Loucy (cell line): Measurements from ENCODE around the gene CBLN3.
A peak's percentile ranks its signal among the peaks of the same experiment; 100 is the strongest.

Experiments
- H2AFZ ChIP-seq: fragments of 200-600 bp; sonication (generic); 2 replicates; pipeline ENCODE4 v1.6.0; 2016; ENCODE audit warnings: antibody characterized with exemption, mild to moderate bottlenecking, low read length, moderate library complexity
- H3F3A ChIP-seq: fragments of 200-600 bp; 2 replicates; pipeline ENCODE4 v1.6.0; 2016; ENCODE audit warnings: antibody characterized with exemption, low read depth, mild to moderate bottlenecking
- H3K27me3 ChIP-seq: fragments of 200-600 bp; sonication (generic); 2 replicates; pipeline ENCODE4 v1.6.1; 2014; ENCODE audit warnings: low read length, mild to moderate bottlenecking; ENCODE audit not compliant: insufficient read depth, poor library complexity, severe bottlenecking
- H3K36me3 ChIP-seq: fragments of 200-600 bp; sonication (generic); 2 replicates; pipeline ENCODE4 v1.6.1; 2016; ENCODE audit warnings: low read length; ENCODE audit not compliant: insufficient read depth
- H3K4me1 ChIP-seq: fragments of 200-600 bp; sonication (generic); 2 replicates; pipeline ENCODE4 v1.5.1; 2014; ENCODE audit warnings: low read length, mild to moderate bottlenecking; ENCODE audit not compliant: insufficient read depth, poor library complexity, severe bottlenecking
- H3K4me2 ChIP-seq: fragments of 200-600 bp; sonication (generic); 2 replicates; pipeline ENCODE4 v1.6.0; 2014; ENCODE audit warnings: antibody characterized with exemption, low read length, low read depth, mild to moderate bottlenecking; ENCODE audit not compliant: poor library complexity, severe bottlenecking
- H3K4me3 ChIP-seq: fragments of 200-600 bp; sonication (generic); 2 replicates; pipeline ENCODE4 v1.5.1; 2014; ENCODE audit warnings: low read length, mild to moderate bottlenecking, mixed read lengths; ENCODE audit not compliant: poor library complexity, severe bottlenecking
- H3K79me2 ChIP-seq: fragments of 200-600 bp; sonication (generic); 2 replicates; pipeline ENCODE4 v1.6.1; 2014; ENCODE audit warnings: low read length; ENCODE audit not compliant: insufficient read depth
- H3K9ac ChIP-seq: fragments of 200-600 bp; sonication (generic); 2 replicates; pipeline ENCODE4 v1.6.0; 2014; ENCODE audit warnings: mild to moderate bottlenecking, low read depth, low read length, moderate library complexity; ENCODE audit not compliant: poor library complexity, severe bottlenecking
- H3K9me2 ChIP-seq: fragments of 200-600 bp; sonication (generic); replicated peaks from 2 replicates; pipeline ENCODE4 v1.6.1; 2016; ENCODE audit warnings: low read depth, low read length, mixed read lengths
- H3K9me3 ChIP-seq: fragments of 200-600 bp; sonication (generic); 2 replicates; pipeline ENCODE4 v1.6.1; 2014; ENCODE audit warnings: mild to moderate bottlenecking, antibody characterized with exemption, low read length, low read depth; ENCODE audit not compliant: insufficient read depth
- H4K20me1 ChIP-seq: fragments of 200-600 bp; sonication (generic); 2 replicates; pipeline ENCODE4 v1.6.0; 2014; ENCODE audit warnings: antibody characterized with exemption, low read length, mild to moderate bottlenecking; ENCODE audit not compliant: insufficient read depth, poor library complexity, severe bottlenecking
- EZH2phosphoT487 ChIP-seq: fragments of 200-600 bp; IDR thresholded peaks from 2 replicates; pipeline ENCODE4 v1.6.1; 2018; ENCODE audit warnings: antibody characterized with exemption, mild to moderate bottlenecking, moderate library complexity, borderline replicate concordance
- TF ChIP-seq, protein P1 (sequence below): fragments of 200-600 bp; sonication (generic); conservative IDR thresholded peaks from 2 replicates; pipeline ENCODE4 v1.5.1; 2014; ENCODE audit warnings: mild to moderate bottlenecking, antibody characterized with exemption, low read length

The CBLN3 gene

DNA sequence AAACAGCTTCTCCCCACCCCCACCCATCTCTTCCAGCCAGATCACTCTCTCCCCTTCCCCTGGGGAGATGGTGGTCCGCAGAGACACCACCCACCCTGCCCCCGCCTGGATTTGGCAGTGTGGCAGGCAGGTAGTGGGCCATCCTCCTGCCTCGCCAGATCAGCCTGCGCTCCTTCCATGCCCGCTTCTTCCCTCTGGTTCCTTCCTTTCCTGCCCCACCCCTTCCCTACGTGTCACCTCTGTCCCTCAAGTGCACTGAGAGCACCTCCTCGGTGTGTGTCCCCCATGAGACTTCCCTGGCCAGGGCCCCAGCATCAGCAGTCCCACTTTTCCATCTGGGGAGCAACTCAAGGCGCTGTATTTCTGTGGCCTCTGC lies 30.0 kb downstream of the CBLN3 start:
- Histone ChIP-seq H3K9me3 (no peaks in the 10 kb centered on the region), H3K4me1 (peaks cover 89% of the 10 kb centered on the region), H3K27me3 (no peaks in the 10 kb centered on the region), H3K4me3 (peak overlapping the region; percentile 78), H3K9ac (peak overlapping the region; percentile 88), H2AFZ (peak overlapping the region; percentile 57), H3K79me2 (peaks cover 53% of the 10 kb centered on the region), H3K9me2 (no peaks in the 10 kb centered on the region), H3K4me2 (peak overlapping the region; percentile 90), H4K20me1 (no peaks in the 10 kb centered on the region), H3F3A (peaks cover 12% of the 10 kb centered on the region; the same call in 1 of the 2 replicates), H3K36me3 (no peaks in the 10 kb centered on the region)
- TF ChIP-seq, protein P1, sequence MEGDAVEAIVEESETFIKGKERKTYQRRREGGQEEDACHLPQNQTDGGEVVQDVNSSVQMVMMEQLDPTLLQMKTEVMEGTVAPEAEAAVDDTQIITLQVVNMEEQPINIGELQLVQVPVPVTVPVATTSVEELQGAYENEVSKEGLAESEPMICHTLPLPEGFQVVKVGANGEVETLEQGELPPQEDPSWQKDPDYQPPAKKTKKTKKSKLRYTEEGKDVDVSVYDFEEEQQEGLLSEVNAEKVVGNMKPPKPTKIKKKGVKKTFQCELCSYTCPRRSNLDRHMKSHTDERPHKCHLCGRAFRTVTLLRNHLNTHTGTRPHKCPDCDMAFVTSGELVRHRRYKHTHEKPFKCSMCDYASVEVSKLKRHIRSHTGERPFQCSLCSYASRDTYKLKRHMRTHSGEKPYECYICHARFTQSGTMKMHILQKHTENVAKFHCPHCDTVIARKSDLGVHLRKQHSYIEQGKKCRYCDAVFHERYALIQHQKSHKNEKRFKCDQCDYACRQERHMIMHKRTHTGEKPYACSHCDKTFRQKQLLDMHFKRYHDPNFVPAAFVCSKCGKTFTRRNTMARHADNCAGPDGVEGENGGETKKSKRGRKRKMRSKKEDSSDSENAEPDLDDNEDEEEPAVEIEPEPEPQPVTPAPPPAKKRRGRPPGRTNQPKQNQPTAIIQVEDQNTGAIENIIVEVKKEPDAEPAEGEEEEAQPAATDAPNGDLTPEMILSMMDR, result no peak
- no peak for TF ChIP-seq EZH2phosphoT487

DNA sequence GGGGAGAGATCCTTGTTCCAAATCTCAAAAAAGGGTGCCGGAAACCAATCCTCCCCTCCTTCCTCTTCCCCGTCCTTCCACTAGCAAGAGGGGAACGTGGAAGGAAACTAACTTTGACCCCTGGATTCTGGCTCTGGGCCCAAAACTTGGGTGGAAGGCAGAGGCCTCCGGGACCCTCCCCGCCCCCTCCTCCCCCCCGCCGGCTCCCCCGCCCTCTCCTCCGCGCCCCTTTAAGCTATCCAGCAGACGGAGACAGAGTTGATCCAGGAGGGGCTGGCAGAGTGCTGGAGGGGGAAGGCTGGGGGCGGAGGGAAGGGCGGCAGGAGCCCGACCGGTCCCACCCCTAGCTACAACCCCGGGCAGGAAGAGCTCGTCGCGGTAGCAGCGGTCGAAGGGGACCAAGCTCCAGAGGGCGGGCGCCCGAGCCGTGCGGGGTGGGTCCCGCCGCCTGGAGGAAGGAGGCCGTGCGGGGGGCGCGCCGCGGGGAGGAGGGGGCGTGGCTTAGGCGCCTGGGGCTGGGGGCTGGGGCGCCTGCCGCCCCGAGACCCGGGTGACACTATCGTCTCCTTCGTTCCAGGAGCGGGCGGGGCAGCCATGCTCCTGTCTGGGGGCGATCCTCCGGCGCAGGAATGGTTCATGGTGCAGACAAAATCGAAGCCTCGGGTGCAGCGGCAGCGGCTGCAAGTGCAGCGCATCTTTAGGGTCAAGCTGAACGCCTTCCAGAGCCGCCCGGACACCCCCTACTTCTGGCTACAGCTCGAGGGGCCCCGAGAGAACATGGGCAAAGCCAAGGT lies 30.6 kb downstream of the CBLN3 start, which contains the start of gene NYNRIN:
Gene NYNRIN (plus strand): TSS at position 351 of the 794 bp plus-strand sequence. CDS start 244 bp downstream, at position 595.
- Histone ChIP-seq H4K20me1 (no peaks in the 10 kb centered on the region), H3K9me2 (no peaks in the 10 kb centered on the region), H3F3A (peaks cover 12% of the 10 kb centered on the region; the same call in 1 of the 2 replicates), H3K4me3 (peak within 1 kb of the TSS; percentile 78), H3K36me3 (no peaks in the 10 kb centered on the region), H3K4me1 (peaks cover 89% of the 10 kb centered on the region), H3K9me3 (no peaks in the 10 kb centered on the region), H3K27me3 (no peaks in the 10 kb centered on the region), H3K4me2 (peak within 1 kb of the TSS; percentile 90), H3K79me2 (peaks cover 47% of the 10 kb centered on the region), H3K9ac (peak within 1 kb of the TSS; percentile 88), H2AFZ (peak within 1 kb of the TSS; percentile 57)
- TF ChIP-seq, protein P1, result no peak
- no peak for TF ChIP-seq EZH2phosphoT487

DNA sequence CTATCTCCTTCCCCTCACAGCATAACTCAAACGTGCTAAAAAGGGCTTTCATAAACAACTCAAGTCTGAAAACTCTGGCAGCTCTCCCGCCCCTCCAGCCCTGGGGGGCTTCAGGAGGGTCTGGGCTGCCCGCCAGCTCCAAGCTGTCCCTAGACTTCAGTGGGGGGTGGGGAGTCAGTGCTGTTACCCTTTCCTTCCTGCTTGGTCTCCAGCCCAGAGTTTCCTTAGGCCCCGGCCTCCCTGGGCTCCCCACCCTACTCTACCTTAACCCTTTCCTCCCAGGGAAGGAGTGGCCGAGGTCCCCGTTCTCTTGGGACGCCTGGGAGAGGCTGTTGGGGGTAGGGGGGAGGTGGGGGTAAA lies 31.2 kb downstream of the CBLN3 start:
- peaks cover 12% of the 10 kb centered on the region; the same call in 1 of the 2 replicates for H3F3A ChIP-seq
- peaks cover 87% of the 10 kb centered on the region for H3K4me1 ChIP-seq
- peak overlapping the region; percentile 78 for H3K4me3 ChIP-seq
- H3K4me2 ChIP-seq, result peak overlapping the region; percentile 47
- no peaks in the 10 kb centered on the region for H3K9me2 ChIP-seq
- H4K20me1 ChIP-seq, result no peaks in the 10 kb centered on the region
- no peaks in the 10 kb centered on the region for H3K27me3 ChIP-seq
- no peaks in the 10 kb centered on the region for H3K36me3 ChIP-seq
- peak overlapping the region; percentile 65 for H3K9ac ChIP-seq
- H2AFZ ChIP-seq, result no peak overlapping the region
- H3K9me3 ChIP-seq, result no peaks in the 10 kb centered on the region
- no peak for TF ChIP-seq EZH2phosphoT487
- TF ChIP-seq, protein P1, result no peak
- peaks cover 41% of the 10 kb centered on the region for H3K79me2 ChIP-seq
